Renal cortex interstitium (tissue), 11 donors: ENCODE data around the gene STYXL1. TPM values are rescaled to one million over a fixed set of nuclear protein-coding genes. Genes with fewer than 3 reads are reported as not detected.

Experiments used
- DNase-seq, 11 donors: peaks; one replicate each; pipeline ENCODE4 v3.0.0-alpha.2; 2013; ENCODE audit warnings: low read depth in 9 of 11, low spot score in 4 of 11; ENCODE audit errors: extremely low read depth in 1 of 11
- polyA plus RNA-seq, 3 donors: library from polyadenylated mRNA; unstranded; fragments of 120-200 nt; gene quantifications; one replicate each; pipeline ENCODE4 v1.2.1, GENCODE V29; 2013; ENCODE audit not compliant: insufficient read length in 3 of 3

The STYXL1 gene
- polyA plus RNA-seq, 3 donors: 45.8 to 56.3 (median 48.4) TPM

GRCh38 chr7:76002822-76003221 is 45.0 kb downstream of the STYXL1 start:
- no peak for DNase-seq

DNA sequence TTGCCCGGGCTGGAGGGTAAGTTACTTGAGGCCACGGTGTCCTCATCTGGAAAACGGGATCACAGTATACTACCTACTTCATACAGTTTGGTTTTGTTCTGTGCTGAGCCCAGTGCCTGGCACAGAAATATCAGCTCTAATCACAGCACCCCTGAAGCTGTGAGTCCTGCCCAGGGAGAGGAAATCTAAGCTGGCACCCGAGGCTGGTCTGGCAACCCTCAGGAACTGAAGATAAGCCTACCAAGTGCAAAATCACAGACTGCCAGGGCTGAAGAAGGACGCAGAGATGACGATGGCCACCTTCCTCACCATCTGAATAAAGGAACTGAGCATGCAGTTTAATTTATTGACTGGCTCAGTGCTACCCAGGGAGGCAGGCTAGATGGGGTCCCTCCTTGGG is 45.7 kb downstream of the STYXL1 start:
- no peak for DNase-seq

- no peak for DNase-seq
Measured at GRCh38 chr7:76000566-76000965, 47.2 kb downstream of the STYXL1 start.

DNA sequence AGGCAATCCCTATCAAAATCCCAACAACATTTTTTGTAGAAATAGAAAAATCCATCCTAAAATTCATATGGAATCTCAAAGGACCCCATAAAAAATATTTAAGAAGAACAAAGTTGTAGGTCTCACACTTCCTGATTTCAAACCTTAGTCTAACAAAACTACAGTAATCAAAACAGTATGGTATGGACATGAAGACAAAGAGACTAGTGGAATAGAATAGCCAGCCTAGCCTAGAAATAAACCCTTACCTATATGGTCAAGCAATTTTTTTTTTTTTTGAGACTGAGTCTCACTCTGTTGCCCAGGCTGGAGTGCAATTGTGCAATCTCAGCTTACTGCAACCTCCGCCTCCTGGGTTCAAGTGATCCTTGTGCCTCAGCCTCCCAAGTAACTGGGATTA is 49.8 kb downstream of the STYXL1 start:
- no peak for DNase-seq

- no peak for DNase-seq
Measured at GRCh38 chr7:75996476-75996875, 51.3 kb downstream of the STYXL1 start.

DNA sequence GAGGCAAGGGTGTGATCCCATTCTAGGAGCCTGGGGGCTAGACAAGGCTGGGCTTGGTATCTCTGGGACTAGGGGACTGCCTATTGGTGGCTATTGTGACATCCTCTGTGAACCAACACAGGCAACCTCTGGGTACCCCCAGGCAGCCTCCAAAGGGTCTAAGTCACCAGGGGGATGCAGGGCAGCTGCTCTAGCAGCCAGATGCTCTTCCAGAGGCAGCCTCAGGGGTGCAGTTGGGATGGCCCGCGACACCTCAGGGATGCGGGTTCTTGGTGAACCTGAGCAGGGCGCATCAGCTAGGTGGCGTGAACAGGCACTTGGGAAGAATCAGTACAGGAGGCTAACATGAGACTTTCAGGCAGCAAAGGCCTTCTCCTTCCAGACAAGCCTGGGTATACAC is 51.8 kb downstream of the STYXL1 start:
- DNase-seq: no peak

GRCh38 chr7:75995052-75995471 is 52.7 kb downstream of the STYXL1 start:
- no peak for DNase-seq

GRCh38 chr7:75994388-75995051 is 53.3 kb downstream of the STYXL1 start, which contains the start of gene TMEM120A:
Gene TMEM120A (minus strand): TSS chr7:75994595. CDS start chr7:75994570, 25 bp downstream.
- DNase-seq: peak; percentile 72 to 92 (median 88)

DNA sequence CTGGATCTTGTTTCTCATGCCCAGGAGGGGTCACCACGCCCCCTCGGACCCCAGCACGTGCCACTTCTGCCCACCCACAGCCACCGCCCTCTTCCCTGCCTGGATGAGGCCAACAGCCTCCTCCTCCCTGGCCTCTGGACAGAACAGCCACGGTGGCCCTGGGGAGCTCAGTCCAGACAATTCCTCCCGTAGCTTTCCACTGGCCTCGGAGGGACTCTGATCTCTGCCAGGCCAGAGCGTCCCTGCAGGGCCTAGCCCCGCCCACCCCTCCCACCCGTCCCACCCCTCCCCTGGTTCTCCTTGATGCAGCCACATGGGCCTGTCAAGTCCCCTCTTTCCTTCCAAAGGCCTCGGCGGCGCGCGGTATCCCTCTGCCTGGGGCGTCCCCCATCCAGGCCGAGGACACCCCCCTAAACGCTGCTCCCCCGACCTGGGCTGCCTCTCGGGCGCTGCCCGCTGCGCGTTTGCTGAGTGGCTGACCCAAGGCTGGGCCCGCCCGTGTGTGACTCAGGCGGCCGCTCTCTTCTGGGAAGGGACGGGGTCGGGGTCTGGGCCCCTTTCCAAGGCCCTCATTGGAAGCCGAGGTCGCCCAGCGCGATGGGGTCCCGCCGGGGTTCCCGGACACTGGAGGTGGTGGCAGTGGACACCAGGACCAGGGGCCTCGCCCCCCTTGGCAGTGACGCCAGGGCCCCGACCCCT is 54.0 kb downstream of the STYXL1 start:
- peak in 2 of 11 donors; percentile 31 to 52 for DNase-seq

GRCh38 chr7:75992083-75992755 is 55.6 kb downstream of the STYXL1 start:
- no peak for DNase-seq

DNA sequence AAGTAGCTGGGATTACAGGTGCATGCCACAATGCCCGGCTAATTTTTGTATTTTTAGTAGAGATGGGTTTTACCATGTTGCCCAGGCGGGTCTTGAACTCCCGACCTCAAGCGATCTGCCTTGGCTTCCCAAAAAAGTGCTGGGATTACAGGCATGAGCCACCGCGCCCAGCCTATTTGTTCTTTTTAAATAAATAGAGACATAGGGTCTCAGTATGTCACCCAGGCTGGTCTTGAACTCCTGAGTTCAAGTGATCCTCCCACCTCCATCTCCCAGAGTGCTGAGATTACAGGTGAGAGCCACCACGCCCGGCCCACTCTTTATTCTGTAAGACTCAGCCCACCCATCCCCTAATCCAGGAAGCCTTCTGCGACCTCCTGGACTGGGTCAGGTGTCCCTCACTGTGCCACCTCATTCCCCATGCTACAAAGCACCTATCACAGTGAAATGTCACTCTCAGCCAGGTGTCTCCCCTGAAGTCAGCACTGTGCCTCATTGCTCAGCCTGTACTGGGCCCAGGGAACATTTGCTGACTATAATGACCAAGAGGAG is 56.2 kb downstream of the STYXL1 start:
- no peak for DNase-seq

DNA sequence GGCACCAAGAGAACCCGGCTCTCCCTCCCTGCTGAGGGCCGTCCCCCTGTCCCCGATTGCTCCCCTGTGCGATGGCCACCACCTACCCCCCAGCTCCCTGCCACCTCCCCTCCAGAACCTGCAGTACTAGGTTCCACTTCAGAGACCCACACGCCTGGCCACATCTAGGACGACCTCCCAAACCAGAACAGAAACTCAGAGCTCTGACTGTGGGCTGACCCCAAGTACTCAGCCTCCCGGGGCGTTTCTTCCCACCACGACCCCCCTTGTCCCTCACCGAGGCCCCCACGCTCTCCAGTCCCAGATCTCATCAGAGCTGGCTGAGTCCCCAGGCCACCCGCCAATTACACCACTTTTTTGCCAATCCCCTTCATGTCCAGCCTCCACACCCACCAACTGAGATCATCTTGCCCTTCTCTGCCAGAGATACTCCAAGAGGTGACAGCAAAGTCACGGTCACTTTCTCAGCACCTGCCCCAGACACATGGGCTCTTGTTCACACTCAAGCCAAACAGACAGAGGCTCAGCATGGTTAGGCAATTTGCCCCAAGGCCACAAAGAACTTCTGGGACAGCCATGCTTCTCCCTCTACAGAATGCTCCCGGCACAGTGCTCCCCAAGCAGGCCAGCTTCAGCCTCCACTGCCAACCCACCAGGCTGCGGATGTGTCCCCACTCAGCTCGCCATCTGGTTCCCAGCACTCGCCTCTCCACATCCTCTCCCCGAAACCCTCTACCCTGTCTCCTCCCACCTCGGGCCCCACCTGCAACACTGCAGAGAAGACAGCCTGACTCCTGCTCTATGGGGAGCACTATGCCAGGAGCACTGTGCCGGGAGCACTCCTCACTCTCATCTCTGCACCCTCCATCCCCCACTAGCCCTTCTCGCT is 58.1 kb downstream of the STYXL1 start:
- DNase-seq: no peak

GRCh38 chr7:75988568-75989499 is 59.0 kb downstream of the STYXL1 start:
- DNase-seq: no peak

DNA sequence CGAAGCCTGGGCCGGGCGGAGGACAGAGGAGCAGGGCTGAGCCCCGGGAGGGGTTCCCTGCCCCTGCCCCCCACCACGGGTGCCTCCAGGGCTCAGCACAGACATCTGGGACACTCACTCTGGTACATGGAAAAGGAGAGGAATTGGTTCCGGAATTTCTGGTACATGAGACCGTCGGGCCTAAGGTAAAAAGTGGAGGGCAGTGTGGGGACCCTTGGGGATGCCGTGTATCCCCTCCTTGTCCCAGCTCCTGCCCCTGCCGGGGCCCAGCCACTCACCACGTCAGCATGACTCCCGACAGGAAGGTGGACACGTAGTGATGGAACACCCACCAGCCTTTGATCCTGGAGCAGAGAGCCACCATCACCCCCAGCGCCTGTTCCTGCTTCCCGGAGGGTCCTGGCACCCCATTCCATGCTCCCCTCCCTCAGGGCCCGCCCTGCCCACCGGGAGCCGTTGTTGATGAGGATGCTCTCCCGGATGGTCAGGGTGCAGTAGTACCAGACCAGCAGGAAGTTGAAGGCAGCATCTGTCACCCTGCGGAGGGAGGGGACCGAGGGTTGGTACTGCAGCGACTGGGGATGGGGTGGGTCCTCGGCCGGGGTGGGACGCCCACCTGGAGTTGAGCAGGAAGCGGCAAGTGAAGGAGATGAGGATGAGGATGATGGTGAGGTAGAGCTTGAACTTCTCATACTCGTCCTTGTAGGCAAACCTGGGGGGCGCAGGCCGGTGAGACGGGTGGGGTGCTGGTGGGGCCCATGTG is 59.8 kb downstream of the STYXL1 start:
- no peak for DNase-seq

GRCh38 chr7:75987026-75987804 is 60.6 kb downstream of the STYXL1 start:
- no peak for DNase-seq

- DNase-seq: no peak
Measured at GRCh38 chr7:75986147-75986781, 61.5 kb downstream of the STYXL1 start.
